Keratinocyte (primary cell): ENCODE data around the gene CYP4F3. TPM values are rescaled to one million over a fixed set of nuclear protein-coding genes. Genes with fewer than 3 reads are reported as not detected.

Experiments used
- DNase-seq: peaks from one replicate; pipeline ENCODE4 v3.0.0-alpha.2; 2011; ENCODE audit warnings: low read depth, missing footprints, low spot score
- FAIRE-seq: peaks from 2 replicates; lab custom pipeline; 2011; peaks lifted over from hg19 to GRCh38; lab: Jason Lieb, UNC
- H2AFZ ChIP-seq: 2 replicates; pipeline ENCODE4 v1.6.0; 2012; ENCODE audit warnings: low read length, control low read depth, inconsistent platforms; ENCODE audit not compliant: control insufficient read depth
- H3K27ac ChIP-seq: 2 replicates; pipeline ENCODE4 v1.5.1; 2011; ENCODE audit warnings: low read length; ENCODE audit not compliant: control insufficient read depth, insufficient read depth
- H3K27me3 ChIP-seq: 3 replicates; pipeline ENCODE4 v1.6.0; 2011; ENCODE audit warnings: low read length; ENCODE audit not compliant: control insufficient read depth, insufficient read depth; ENCODE audit errors: extremely low read depth
- H3K36me3 ChIP-seq, 2 experiments: 2 replicates in 1 of 2; 3 replicates in 1 of 2; pipeline ENCODE4 v1.5.1; 2011; ENCODE audit warnings: low read length in 2 of 2, mild to moderate bottlenecking in 1 of 2; ENCODE audit not compliant: control insufficient read depth in 2 of 2, insufficient read depth in 2 of 2; ENCODE audit errors: extremely low read depth in 1 of 2
- H3K4me1 ChIP-seq: 3 replicates; pipeline ENCODE4 v1.5.1; 2011; ENCODE audit warnings: low read length; ENCODE audit not compliant: control insufficient read depth, insufficient read depth; ENCODE audit errors: extremely low read depth
- H3K4me2 ChIP-seq: 3 replicates; pipeline ENCODE4 v1.6.0; 2011; ENCODE audit warnings: low read depth, low read length; ENCODE audit not compliant: control insufficient read depth, insufficient read depth; ENCODE audit errors: extremely low read depth
- H3K4me3 ChIP-seq, 3 experiments: fragments of 200-600 bp in 1 of 3; sonication (generic) in 1 of 3; 2 replicates in 2 of 3; 3 replicates in 1 of 3; pipeline ENCODE4 v1.5.1; 2011 to 2016; ENCODE audit warnings: low read length in 3 of 3, mild to moderate bottlenecking in 3 of 3, control low read depth in 2 of 3, inconsistent platforms in 1 of 3, low read depth in 1 of 3, mixed read lengths in 1 of 3, mixed run types in 1 of 3, moderate library complexity in 1 of 3; ENCODE audit not compliant: control insufficient read depth in 2 of 3, insufficient read depth in 2 of 3; ENCODE audit errors: extremely low read depth in 1 of 3
- H3K79me2 ChIP-seq: 2 replicates; pipeline ENCODE4 v1.6.0; 2012; ENCODE audit warnings: low read length; ENCODE audit not compliant: control insufficient read depth, insufficient read depth
- H3K9ac ChIP-seq: 3 replicates; pipeline ENCODE4 v1.6.0; 2011; ENCODE audit warnings: low read length; ENCODE audit not compliant: control insufficient read depth, insufficient read depth; ENCODE audit errors: extremely low read depth
- H3K9me1 ChIP-seq: 3 replicates; pipeline ENCODE4 v1.6.0; 2011; ENCODE audit warnings: low read length; ENCODE audit not compliant: control insufficient read depth, insufficient read depth; ENCODE audit errors: extremely low read depth
- H3K9me3 ChIP-seq: 2 replicates; pipeline ENCODE4 v1.5.1; 2012; ENCODE audit warnings: low read depth, low read length; ENCODE audit not compliant: control insufficient read depth
- H4K20me1 ChIP-seq: 3 replicates; pipeline ENCODE4 v1.6.0; 2011; ENCODE audit warnings: low read length; ENCODE audit not compliant: control insufficient read depth, insufficient read depth; ENCODE audit errors: extremely low read depth
- CTCF ChIP-seq, 3 experiments: IDR thresholded peaks in 1 of 3; conservative IDR thresholded peaks in 1 of 3; optimal IDR thresholded peaks in 1 of 3; 2 replicates in 2 of 3; 3 replicates in 1 of 3; pipeline versions ENCODE3 to v1.5.1; 2011; ENCODE audit warnings: low read length in 3 of 3, mild to moderate bottlenecking in 3 of 3, moderate library complexity in 2 of 3, control low read depth in 1 of 3, inconsistent platforms in 1 of 3; ENCODE audit not compliant: insufficient read depth in 2 of 3; ENCODE audit errors: extremely low read depth in 1 of 3
- EZH2 ChIP-seq: IDR thresholded peaks from one replicate; pipeline ENCODE4 v1.6.1; 2012; ENCODE audit warnings: inconsistent platforms, mild to moderate bottlenecking, low read length, moderate library complexity
- dilution Hi-C: fragments of 300-500 bp; cut with MboI; formaldehyde crosslinking; loops from one replicate; pipeline ENCODE4 v1.7.0; 2020; ENCODE audit warnings: low sequenced_read_pairs; ENCODE audit not compliant: extremely low pct_ligation_motif_present
- polyA plus RNA-seq, 5 experiments: library from polyadenylated mRNA; depleted of rRNA in 3 of 5; stranded (reverse) in 3 of 5; stranded (forward) in 1 of 5; unstranded in 1 of 5; fragments of >200 nt; gene quantifications; 1 replicate in 1 of 5; 2 replicates in 3 of 5; 3 replicates in 1 of 5; pipeline versions ENCODE4 v1.2.1 to v1.2.3, GENCODE V29; 2011 to 2012; ENCODE audit warnings: missing spikeins in 2 of 5, low read depth in 1 of 5, low replicate concordance in 1 of 5

The CYP4F3 gene
- polyA plus RNA-seq, 1 donor (not counting 4 experiments of a cell fraction or from before 2014, with no cell fraction given) = 0.76 TPM

DNA sequence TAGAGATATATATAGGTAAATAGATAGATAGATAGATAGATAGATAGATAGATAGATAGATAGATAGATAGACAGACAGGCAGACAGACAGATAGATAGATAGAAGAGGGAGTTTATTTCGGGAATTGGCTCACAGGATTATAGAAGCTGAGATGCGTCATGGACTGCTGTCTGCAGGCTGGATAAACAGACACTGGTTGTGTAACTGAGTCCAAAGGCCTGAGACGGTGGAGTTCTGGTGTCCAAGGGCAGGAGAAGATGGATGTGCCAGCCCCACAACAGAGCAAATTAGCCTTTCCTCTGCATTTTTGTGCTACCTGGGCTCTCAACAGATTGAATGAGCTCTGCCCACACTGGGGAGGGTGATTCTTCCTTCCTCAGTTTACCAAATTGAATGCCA is 2.7 kb downstream of the CYP4F3 start:
- no peaks in the 10 kb centered on the region for H3K9me3 ChIP-seq
- H3K9me1 ChIP-seq = no peaks in the 10 kb centered on the region
- no peak overlapping the region for H3K4me3 ChIP-seq
- no peaks in the 10 kb centered on the region for H3K36me3 ChIP-seq
- TF ChIP-seq CTCF (optimal IDR thresholded peaks at IDR 0.05 in 1 of 3, IDR thresholded peaks at IDR 0.05 in 1 of 3, conservative IDR thresholded peaks at IDR 0.05 in 1 of 3; ENCODE audit: extremely low read depth in 1 of 3, insufficient read depth in 2 of 3, low read length in 3 of 3) (no peak), EZH2 (no peak)
- H3K27ac ChIP-seq = no peak overlapping the region
- no peaks in the 10 kb centered on the region for H3K79me2 ChIP-seq
- FAIRE-seq = no peak
- H3K9ac ChIP-seq = no peak overlapping the region
- H3K4me1 ChIP-seq = no peaks in the 10 kb centered on the region
- no peaks in the 10 kb centered on the region for H4K20me1 ChIP-seq
- H3K27me3 ChIP-seq = no peaks in the 10 kb centered on the region
- H2AFZ ChIP-seq = no peak overlapping the region
- H3K4me2 ChIP-seq = no peak overlapping the region
- dilution Hi-C loops = no loop called here
- no peak for DNase-seq

- Histone ChIP-seq H3K9ac (no peak overlapping the region), H3K27me3 (no peaks in the 10 kb centered on the region), H2AFZ (no peak overlapping the region), H3K27ac (no peak overlapping the region), H4K20me1 (no peaks in the 10 kb centered on the region), H3K4me3 (no peak overlapping the region), H3K4me1 (no peaks in the 10 kb centered on the region), H3K9me1 (no peaks in the 10 kb centered on the region), H3K36me3 (no peaks in the 10 kb centered on the region), H3K4me2 (no peak overlapping the region), H3K79me2 (no peaks in the 10 kb centered on the region), H3K9me3 (no peaks in the 10 kb centered on the region)
- no peak for DNase-seq
- no peak for FAIRE-seq
- dilution Hi-C loops = no loop called here
- TF ChIP-seq CTCF (optimal IDR thresholded peaks at IDR 0.05 in 1 of 3, IDR thresholded peaks at IDR 0.05 in 1 of 3, conservative IDR thresholded peaks at IDR 0.05 in 1 of 3; ENCODE audit: extremely low read depth in 1 of 3, insufficient read depth in 2 of 3, low read length in 3 of 3) = no peak
- TF ChIP-seq EZH2 = no peak
These were observed 3.5 kb downstream of the CYP4F3 start for GRCh38 chr19:15644066-15644741.
